K562 treated with DMSO at 1 percent for 24 hours (cell line): ENCODE results near the gene C2orf42. TPM values are rescaled to one million over a fixed set of nuclear protein-coding genes. Genes with fewer than 3 reads are reported as not detected.

ENCODE experiments used
- total RNA-seq: library from RNA; unstranded; fragments of 300-600 nt; gene quantifications from 2 replicates; pipeline ENCODE4 v1.2.3, GENCODE V29; 2022; ENCODE audit warnings: low read depth; ENCODE audit not compliant: insufficient read depth

The C2orf42 gene
- 5.0 and 5.4 TPM in 2 replicates for total RNA-seq

DNA sequence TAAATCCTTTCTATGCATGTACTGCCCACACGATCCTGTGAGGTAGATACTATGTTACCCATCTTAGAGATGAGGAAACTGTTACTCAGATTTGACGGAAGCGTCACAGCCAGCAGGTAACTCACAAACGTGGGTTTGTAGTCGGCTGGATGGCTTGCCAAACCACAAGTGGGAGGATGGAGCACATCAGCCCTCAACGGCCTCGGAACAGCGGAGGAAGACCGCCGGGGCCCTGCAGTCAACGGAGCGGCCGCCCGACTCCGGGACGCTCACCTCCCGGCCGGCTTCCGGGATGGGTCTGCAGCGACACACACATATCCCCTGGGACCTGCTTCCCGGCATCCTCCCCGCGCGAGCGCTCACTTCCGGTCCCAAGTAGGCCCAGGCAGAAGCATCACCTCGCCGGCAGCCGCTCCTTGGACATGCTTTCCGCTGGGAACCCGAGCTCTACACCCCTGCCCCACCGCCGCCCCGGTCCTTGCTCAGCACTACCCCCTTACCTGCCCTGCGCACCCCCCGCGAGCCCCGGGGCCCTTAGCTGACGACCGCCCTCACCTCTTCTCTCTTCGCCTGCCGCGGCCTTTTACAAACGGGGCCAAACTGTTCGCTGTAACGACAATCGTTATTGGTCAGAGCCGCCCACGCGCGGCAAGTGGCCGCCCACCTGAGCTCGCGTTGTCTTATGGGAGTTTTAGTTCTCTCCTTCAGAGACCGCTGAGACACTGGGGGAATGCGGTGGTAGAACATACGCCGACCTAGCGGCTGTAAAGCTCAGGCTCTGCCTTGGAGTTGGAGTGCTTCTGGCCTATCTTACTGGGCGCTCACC lies at the start of gene C2orf42:
Gene C2orf42 (minus strand): TSS at position 602 of the 826 bp plus-strand sequence. CDS start 9,034 bp downstream, outside the sequence.

Other genes starting within 250 kb of the C2orf42 start
- gene ASPRV1, start 229.4 kb downstream of the C2orf42 start, total RNA-seq = 1.1 and 1.4 TPM in 2 replicates
- gene PCBP1, start 103.5 kb downstream of the C2orf42 start, total RNA-seq = 578 and 581 TPM in 2 replicates
- gene TIA1, start 57.6 kb upstream of the C2orf42 start, total RNA-seq = 26.2 and 28.7 TPM in 2 replicates
- gene PCYOX1, start 67.1 kb upstream of the C2orf42 start, total RNA-seq = 21.5 and 29.1 TPM in 2 replicates
- 170 and 216 TPM in 2 replicates for gene SNRPG, start 102.7 kb upstream of the C2orf42 start, total RNA-seq
- 32.1 and 36.3 TPM in 2 replicates for gene FAM136A, start 111.0 kb upstream of the C2orf42 start, total RNA-seq